GM19193 (cell line): Measurements from ENCODE around the gene GLI3.

Experiments used
- POLR2A ChIP-seq: IDR thresholded peaks from 4 replicates; pipeline ENCODE4 v1.6.1; 2011; ENCODE audit not compliant: insufficient read depth, insufficient read length; ENCODE audit errors: extremely low read depth

GLI3 gene

DNA sequence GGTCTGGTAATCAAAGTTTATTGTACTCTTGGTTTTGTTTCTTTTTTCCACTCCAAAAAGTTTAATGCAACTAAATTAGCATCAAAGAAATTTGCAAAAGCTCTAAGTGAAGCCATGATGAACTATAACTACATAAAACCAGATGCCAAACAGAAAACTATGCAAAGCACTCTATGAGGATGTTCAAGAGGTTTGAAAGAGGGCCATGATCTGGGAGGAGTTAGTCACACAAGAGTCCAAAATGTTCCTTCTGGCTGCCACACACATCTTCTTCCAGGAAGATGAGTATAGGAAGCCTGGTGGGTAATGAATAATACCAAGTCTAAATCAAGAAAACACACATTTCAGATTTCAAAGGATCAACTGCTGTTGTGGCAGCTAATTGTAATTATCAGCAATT lies 28.4 kb downstream of the GLI3 start:
- TF ChIP-seq POLR2A, result no peak

DNA sequence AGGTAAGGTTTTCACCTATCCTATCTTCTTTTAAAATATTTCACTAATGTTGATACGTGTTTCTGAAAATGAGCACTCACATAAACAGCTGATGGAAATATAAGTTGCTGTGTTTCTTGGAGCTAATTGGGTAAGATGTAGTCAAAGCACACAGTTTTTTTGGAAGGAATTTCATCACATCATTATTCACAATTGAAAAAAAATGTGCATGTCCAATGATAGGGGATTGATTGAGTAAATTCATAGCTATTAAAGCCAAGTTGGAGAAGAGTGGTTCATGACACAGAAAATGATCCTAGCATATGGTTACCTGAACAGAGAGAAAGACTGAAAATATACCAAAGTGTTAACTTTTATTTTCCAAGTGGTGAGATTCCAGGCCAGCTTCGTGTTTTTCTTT lies 29.6 kb downstream of the GLI3 start:
- no peak for TF ChIP-seq POLR2A

DNA sequence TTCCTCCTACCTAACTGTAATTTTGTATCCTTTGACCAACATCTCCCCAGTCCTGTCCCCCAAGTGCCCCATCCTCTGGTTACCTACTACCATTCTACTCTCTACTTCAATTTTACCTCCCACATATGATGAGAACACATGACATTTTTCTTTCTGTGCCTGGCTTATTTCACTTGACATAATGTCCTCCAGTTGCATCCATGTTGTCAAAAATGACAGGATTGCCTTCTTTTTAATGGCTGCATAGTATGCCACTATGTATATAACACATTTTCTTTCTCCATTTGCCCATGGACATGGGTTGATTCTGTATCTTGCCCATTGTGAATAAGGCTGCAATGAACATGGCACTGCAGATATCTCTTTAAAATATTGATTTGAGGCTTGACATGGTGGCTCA lies 33.7 kb downstream of the GLI3 start:
- TF ChIP-seq POLR2A, result no peak

DNA sequence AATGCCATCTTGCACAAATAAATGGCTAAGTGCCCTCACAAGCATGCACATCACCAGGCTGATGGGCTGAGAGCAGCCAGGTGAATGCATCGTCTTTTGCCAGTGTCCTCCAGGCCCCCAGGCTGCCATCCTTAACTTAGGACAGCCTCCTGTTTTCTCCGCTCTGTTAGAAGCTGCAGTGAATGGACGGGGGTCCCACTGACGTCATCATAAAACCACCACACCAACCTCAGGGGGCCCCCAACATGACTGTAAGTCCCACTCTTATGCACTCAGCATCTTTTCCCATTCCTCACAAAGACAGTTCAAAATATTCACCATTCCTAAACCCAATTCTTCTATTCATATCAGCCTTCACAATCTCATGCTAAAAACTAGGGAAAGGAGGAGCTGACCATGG lies 34.4 kb downstream of the GLI3 start:
- no peak for TF ChIP-seq POLR2A

DNA sequence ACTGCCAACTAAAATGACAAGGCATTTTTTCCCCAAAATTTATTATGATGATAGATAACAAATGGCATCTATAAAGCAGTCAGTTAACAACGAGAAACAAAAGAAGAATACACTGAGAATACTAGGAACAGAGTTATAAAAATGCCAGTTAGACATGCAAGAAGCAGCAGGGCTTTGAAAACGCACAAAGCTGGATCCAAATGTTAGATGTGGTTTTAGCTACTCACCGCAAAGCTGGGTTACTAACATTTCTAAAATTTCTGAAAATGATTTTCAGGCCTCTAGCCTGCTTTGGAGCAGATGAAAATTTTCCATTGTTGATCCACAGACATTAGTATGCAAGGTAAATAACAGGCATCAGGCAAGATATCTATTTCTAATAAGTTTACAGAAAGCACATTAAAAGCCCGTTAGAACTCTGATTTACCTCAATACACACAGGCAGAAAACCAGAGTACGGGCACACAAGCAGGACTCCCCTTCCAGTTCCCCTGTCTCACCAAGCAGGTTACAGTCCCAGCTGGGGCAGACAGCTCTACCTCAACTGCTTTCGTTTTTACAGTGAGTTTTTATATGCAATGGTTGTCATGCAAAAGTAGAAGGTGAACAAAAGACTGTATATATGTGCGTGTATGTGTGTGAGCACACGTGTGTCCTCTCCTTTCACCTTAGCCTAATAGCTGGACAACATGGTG lies 37.9 kb downstream of the GLI3 start:
- TF ChIP-seq POLR2A, result no peak

DNA sequence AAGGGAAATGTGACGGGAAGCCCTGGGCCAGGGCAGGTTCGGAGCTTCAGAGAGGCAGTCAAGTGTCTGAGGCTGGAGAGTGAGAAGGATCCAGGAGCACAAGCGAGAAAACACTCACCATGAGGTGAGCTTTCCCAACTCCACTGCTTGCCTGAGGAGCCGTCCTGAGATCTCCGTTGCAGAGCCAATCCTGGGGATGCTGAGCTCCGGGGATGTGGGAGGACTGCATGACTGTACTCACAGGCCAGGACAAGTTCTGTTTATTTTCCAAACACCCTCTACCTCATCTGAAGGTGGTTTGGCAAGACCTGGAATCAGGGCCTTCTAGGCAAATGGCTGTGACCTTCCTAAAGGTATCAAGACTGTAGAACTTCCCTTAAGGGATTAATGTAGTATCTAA lies 38.7 kb downstream of the GLI3 start:
- no peak for TF ChIP-seq POLR2A

DNA sequence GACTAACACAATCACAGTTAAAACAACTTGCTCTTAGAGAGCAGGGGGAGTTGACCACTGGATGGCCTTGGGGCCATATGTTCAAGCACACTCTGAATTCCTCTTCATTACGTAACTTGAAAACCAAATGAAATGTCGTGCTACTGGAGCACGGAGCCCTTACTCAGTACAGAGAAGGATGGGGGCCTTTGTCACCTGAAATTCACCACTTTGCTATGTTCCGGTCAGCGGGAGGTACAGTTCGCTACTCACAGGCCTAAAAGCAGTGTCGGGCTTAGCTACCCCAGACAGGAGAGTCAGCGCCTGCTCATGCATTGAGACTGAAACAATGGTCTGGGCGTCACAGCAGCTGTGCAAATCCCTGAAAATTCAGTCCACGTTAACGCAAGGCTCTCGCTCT lies 39.6 kb downstream of the GLI3 start:
- TF ChIP-seq POLR2A, result no peak

DNA sequence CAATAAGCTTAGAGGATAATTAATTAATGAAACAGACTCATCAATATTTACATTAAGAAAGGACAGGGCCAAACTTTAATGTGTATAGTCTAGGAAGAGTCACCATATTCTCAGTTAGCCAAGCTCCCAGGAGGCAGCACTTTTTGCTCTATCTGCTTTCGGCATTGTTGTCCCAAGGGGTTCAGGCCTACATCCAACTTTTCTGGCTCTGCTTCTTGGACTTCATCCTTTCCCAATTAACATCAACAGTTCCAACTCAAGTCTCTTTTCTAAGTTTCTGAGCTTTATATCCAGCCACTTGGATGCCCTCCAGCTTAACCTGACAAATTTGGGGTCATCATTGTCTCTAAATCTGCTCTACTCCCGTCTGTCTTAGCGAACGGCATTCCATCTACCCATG lies 42.8 kb downstream of the GLI3 start:
- no peak for TF ChIP-seq POLR2A

DNA sequence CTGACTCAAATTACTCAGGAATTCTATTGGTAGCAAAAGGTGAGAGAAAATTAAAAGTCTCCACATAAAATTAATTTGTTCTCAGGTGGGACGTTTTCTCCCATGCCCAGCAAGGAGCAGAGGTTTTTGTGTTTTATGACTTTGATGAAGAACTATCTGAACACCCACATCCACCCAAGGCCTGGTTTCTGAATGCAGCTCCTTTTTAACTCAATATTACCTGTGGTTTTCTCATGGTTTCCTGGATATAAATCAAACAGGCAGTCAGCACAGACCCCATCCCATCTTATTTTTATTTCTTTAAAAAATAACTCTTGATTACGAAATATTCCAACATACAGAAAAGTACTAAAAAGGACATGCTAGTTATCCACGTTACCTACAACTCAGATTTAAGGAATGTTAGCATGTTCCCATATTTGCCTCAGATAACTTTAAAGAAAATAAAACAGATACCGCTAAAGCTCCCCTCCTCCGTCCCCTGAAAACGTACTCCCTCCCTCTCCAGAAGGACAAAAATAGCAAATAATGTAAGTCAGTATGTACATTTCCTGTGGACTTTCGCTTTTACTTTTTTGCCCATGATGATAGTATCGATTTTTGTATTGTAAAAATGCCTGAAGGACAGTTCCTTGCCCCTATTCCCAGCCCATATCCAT lies 43.4 kb downstream of the GLI3 start:
- TF ChIP-seq POLR2A, result no peak

DNA sequence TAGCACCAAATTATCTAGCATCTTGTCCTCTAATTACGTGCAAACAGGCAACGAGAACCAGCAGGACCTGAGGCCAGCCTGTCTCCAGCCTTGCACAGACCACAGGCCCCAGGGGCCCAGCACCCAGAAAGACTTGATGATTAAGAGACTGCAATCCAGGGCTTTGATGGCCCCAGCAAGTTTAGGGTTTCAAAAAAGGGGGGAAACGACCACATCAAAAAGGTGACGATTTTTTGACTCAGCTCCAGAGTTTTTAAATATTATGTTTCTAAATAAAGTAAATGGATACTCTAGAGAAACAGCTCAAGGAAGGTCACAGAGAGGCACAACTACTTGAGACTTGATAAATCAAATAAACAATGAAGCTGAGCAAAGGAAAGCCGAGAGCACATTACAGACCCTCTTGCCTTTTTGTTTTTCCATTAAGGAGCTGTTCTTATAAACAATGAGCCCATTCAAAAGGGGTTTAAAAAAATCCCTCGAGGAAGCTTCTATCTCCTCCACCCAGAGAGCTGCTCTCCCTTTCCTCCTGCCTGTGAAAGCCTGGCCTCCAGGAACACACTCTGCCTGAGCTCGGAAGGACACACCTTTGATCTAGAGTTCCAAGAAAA lies 44.1 kb downstream of the GLI3 start:
- no peak for TF ChIP-seq POLR2A

DNA sequence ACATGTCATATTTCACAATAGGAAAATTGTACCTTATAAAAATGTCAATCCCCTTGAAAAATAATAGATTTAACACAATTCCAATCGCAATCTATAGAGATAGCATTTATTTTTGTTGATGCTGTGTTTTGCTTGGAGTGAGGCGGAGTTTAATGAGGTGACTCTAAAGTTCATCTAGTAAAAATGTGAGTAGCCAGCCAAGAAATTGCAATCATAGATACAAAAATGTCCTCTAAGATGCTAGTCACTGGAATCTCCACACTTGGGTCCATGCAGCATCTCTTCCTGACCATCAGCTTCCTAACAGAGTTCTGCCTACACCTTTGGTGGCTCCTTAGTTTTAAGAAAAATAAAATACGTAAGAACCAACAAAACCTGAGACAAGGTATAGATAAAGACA lies 44.9 kb downstream of the GLI3 start:
- no peak for TF ChIP-seq POLR2A

DNA sequence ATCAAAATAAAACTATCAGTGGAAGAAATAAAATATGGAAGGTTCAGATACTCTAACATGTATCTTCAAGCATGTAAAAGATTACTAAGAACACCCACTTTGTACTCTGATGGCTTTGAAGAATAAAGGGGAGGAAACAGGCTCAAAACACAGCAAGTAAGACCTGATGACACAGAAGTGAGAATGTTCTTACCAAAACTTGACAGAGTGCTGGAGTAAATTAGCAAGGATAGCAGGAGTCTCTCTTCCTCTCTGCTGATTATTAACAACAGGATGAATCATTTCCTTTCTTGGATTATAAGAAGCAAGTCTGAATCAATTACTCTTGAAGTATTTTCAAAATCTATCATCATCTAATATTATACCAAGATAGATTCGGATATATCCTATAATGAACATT lies 47.5 kb downstream of the GLI3 start:
- TF ChIP-seq POLR2A, result no peak

DNA sequence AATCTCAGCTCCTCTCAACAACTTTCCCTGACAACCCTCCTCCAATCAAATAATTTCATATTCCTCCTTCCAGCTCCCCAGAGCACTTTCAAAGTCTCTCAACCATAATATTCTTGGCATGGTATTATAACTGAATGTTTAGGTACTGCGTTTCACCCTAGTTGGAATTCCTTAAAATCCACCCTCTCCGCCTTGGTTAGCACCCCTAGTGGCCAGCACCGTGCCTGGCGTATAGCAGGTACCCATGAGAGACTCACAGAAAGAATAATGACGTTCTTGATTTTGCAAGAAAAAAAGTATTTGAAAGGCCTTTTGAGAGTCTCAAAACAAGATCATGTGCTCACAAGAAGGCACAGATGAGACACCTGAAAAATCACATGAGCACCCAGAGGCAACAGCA lies 50.9 kb downstream of the GLI3 start:
- no peak for TF ChIP-seq POLR2A

DNA sequence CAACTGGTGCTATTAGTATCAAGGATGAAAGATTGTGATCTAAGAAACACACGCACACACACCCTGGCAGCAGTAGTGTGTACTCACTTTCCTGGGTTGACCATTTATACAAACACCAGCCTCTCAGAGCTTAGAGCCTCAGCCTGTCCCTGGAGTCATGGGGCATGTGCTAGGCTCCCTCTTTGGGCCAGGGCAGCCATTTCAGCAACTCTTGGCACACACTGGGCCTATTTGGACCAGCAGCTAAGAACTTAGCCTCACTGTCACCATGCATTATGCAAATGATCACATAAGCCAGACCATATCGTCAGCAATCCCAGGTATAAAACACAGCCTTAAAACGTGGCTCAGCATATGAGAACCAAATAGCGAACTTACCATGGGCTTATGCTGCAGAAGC lies 51.3 kb downstream of the GLI3 start:
- TF ChIP-seq POLR2A, result no peak

DNA sequence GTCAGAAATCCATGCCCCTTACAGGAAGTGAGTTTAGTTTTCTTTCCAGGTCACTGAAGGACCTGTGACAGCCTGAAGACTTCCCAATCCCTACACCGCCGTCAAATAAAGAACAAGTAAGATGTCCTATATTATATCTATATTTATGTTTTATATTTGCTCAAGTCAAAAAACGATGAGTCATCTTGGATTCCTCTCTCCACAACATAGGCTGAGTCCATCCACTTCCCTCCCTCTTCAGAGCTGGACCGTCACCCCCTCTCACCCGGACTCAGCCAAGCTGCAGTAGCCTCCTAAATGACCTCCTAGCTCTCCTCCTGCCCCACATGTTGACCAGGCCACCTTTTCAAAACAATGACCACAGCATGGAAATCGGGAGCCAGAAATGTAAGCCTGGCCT lies 53.5 kb downstream of the GLI3 start:
- TF ChIP-seq POLR2A, result no peak

DNA sequence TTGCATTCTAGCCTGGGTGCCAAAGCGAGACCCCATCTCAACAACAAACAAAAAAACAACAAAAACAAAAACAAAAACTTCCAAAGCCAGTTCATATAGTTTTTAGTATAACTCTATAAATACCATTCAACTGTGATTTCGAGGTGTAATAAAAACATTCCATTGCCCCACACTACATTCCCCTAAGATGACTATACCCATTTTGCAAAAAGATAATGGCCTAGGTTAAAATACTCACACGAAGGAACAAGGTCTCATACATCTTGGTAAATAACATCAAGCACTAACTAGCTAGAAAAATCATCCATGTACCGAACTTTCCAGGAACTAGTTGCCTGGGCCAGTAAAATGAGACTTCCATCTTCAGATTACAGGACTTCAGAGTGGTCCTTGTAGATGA lies 55.4 kb downstream of the GLI3 start:
- TF ChIP-seq POLR2A, result no peak

DNA sequence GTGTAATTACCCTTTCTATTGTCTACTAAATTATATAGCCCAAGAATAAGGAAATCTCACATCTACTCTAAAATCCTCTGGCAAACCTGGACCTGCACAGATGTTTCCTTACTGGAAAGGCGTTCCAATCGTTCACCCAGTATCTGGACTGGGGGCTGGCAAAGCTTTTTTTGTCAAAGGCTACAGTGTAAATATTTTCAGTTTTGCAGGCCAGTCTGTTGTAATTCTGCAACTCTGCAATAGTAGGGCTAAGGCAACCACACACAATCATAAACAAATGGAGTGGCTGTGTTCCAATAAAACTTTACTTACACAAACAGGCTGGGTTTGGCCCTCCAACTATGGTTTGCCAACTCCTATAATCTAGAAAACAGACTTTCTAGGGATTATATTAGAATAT lies 56.2 kb downstream of the GLI3 start:
- no peak for TF ChIP-seq POLR2A

DNA sequence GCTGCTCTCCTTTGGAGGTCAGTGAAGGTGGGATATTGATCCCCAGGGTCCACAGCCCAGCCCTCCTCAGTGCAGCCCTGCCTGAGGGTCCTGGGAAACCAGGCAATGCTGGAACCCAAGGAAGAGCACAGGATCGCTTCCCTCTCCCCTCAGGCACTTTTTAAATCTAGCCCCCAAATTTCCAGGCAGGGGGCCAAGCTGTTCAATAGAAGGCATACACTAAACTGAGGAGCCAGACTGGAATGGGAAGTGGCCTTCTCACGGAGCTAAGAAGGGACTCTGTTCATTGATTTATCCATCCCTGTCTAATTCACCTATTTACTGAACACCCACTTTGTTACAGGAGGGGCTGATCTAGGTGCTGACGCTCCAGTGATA lies 60.3 kb downstream of the GLI3 start:
- TF ChIP-seq POLR2A, result no peak
